ENCODE results near the gene APOA5.

APOA5 gene

GRCh38 chr11:116796548-116796947 lies 4.9 kb upstream of the APOA5 start:
- no peak for FAIRE-seq

DNA sequence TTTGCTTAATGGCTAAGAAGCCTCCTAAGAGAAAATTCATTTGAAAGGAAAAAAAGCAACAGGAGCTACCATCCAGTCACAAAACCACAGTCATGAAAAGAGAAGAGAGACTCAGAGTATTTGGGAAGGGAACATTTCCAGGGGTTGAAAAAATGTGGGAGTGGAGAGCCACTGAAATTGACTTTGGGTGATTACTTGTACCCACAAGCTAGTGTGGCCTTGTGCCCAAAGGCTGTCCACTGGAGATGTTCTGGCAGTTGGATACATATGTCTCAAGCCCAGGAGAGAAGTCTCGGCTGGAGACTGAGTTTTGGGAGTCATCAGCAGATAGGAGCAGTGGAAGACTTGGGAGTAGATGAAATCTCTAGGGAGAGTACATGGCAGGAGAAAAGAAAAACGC lies 3.2 kb upstream of the APOA5 start:
- FAIRE-seq, result no peak

GRCh38 chr11:116793772-116794097 lies 2.1 kb upstream of the APOA5 start:
- FAIRE-seq, result no peak

DNA sequence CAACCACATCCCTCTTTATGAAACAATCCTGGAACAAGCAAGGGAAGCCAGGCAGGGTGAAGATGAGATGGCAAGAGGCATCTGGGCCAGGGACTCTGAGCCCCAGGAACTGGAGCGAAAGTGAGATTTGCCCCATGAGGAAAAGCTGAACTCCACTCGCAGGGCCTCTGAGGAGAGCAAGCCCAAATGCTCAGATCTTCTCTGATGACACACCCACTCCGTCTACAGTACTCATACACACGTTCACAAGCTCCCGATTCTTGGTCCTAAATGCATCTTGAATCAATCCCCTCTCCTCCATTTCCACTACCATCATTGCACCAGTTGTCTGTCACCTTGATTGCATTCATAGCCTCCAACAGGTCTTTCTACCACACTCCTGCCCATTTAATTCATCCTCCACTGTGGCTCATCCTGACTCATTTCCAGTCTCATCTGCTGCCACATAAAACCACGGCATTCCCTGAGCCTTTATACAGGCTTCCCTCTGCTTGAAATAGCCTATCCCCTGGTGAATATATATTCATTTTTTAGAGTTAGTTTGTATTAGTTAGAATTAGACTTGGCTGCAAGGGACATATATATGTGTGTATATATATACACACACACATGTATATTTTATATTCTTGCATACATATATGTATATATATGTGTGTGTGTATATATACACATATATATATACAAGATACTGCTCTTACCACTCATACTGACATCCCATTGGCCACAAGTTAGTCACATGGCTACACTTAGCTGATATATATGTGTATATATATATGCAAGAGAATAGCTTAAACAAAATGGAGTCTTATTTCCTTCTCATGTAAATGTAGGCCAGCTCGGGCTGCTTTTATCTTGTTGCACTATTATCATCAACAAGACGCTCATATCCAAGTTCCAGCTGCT lies 1.4 kb upstream of the APOA5 start:
- FAIRE-seq, result no peak

- FAIRE-seq, result no peak
Observed at GRCh38 chr11:116792144-116792868, 627 bp upstream of the APOA5 start.

DNA sequence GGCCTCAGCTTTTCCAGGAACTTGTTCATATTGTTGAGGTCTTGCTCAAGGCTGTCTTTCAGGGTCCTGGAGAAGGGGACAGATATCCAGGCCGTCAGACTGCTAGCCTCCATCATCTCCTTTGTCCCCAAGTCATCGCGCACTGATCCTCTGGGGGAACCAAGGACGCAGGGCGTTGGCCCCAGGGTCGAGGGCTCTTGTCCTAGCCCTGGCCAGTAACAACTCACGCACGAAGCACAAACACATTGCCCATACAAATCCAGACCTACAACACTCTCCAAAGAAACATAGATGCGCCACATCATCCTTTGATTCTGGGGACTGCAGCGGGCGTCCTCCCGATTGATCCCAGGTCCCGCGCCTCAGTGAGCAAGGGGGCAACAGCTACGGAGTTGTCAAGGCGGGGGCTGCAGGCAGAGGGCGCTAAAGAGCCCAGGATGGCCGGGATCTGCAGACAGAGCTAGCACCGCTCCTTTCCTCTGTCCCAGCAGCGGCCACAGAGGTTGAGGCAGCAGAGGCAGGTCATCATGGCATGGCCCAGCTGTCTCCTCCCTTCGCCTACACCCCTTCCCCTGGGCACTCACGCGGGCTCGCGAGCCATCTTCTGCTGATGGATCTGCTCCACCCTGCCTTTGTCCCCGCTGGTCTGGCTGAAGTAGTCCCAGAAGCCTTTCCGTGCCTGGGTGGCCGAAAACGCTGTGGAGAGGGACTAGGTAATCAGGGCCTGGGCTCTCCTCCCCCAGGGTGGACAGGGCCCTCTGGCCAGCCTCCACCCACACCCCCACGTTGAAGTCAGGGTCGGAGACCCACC lies 472 bp downstream of the APOA5 start:
- FAIRE-seq, result no peak

GRCh38 chr11:116790167-116791001 lies 1.3 kb downstream of the APOA5 start:
- no peak for FAIRE-seq

- FAIRE-seq, result no peak
Observed at GRCh38 chr11:116788975-116789374, 2.7 kb downstream of the APOA5 start.

- no peak for FAIRE-seq
Observed at GRCh38 chr11:116788534-116788933, 3.1 kb downstream of the APOA5 start.

- no peak for FAIRE-seq
Observed at GRCh38 chr11:116787786-116788486, 3.7 kb downstream of the APOA5 start, which contains the start of gene ZPR1. Gene ZPR1 (minus strand): TSS chr11:116788023. CDS start chr11:116787990, 33 bp downstream.

GRCh38 chr11:116787436-116787785 lies 4.3 kb downstream of the APOA5 start:
- no peak for FAIRE-seq

- no peak for FAIRE-seq
Observed at GRCh38 chr11:116786966-116787365, 4.7 kb downstream of the APOA5 start.

GRCh38 chr11:116786326-116786725 lies 5.4 kb downstream of the APOA5 start:
- no peak for FAIRE-seq

GRCh38 chr11:116782728-116783127 lies 9.0 kb downstream of the APOA5 start:
- FAIRE-seq, result no peak

GRCh38 chr11:116778556-116778955 lies 13.1 kb downstream of the APOA5 start:
- FAIRE-seq, result no peak

- FAIRE-seq, result no peak
Observed at GRCh38 chr11:116777056-116777455, 14.6 kb downstream of the APOA5 start.

GRCh38 chr11:116776522-116776984 lies 15.1 kb downstream of the APOA5 start:
- no peak for FAIRE-seq

GRCh38 chr11:116775975-116776374 lies 15.7 kb downstream of the APOA5 start:
- FAIRE-seq, result no peak

DNA sequence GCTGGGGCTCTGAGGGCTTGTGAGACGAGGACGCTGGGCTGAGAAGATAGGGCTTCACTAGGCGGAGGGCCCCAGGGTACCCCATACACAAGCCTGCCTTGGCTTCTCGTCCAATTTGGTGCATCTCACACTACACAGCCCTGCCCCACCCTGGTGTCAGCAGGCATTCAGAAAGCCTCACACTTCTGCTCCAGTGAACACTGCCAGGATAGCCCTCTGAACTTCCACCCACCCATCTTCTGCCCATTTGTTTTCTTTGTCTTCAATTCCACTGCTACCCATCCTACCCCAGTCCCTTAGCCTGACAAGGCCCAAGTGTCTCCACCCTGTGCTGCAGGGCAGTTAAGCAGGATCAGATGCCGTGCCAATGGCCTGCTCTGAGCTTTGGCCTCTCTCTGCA lies 17.0 kb downstream of the APOA5 start:
- FAIRE-seq, result no peak

GRCh38 chr11:116773203-116774097 lies 18.2 kb downstream of the APOA5 start:
- no peak for FAIRE-seq

Data from islet of Langerhans (tissue), 1 donor.